Neuronal stem cell (in vitro differentiated cells): ENCODE data around the gene NTN5.
A peak's percentile ranks its signal among the peaks of the same experiment; 100 is the strongest.

Experiments
- DNase-seq: peaks from one replicate; pipeline ENCODE4 v3.0.0-alpha.2; 2013; ENCODE audit warnings: low spot score
- H2AFZ ChIP-seq: one replicate; pipeline ENCODE4 v1.6.1; 2013; ENCODE audit warnings: mild to moderate bottlenecking, low read length, inconsistent platforms
- H2AK5ac ChIP-seq: 2 replicates; pipeline ENCODE4 v1.6.1; 2013; ENCODE audit warnings: low read depth, mild to moderate bottlenecking, inconsistent platforms, low read length, moderate library complexity, mixed read lengths
- H2BK120ac ChIP-seq: 2 replicates; pipeline ENCODE4 v1.6.1; 2013; ENCODE audit warnings: low read depth, mild to moderate bottlenecking, inconsistent platforms, low read length, moderate library complexity, mixed read lengths
- H2BK12ac ChIP-seq: one replicate; pipeline ENCODE4 v1.6.1; 2013; ENCODE audit warnings: low read length, inconsistent platforms
- H2BK15ac ChIP-seq: 2 replicates; pipeline ENCODE4 v1.6.1; 2013; ENCODE audit warnings: mild to moderate bottlenecking, low read length, inconsistent platforms, mixed read lengths
- H2BK5ac ChIP-seq: one replicate; pipeline ENCODE4 v1.6.1; 2013; ENCODE audit warnings: inconsistent platforms, mild to moderate bottlenecking, low read length, moderate library complexity
- H3K14ac ChIP-seq: one replicate; pipeline ENCODE4 v1.6.1; 2013; ENCODE audit warnings: low read length, inconsistent platforms
- H3K18ac ChIP-seq: 2 replicates; pipeline ENCODE4 v1.6.1; 2013; ENCODE audit warnings: low read length, inconsistent platforms
- H3K23ac ChIP-seq: 2 replicates; pipeline ENCODE4 v1.6.1; 2013; ENCODE audit warnings: low read depth, mild to moderate bottlenecking, mixed read lengths, low read length, inconsistent platforms; ENCODE audit not compliant: poor library complexity
- H3K27ac ChIP-seq: replicated peaks from 3 replicates; pipeline ENCODE4 v1.5.1; 2013; ENCODE audit warnings: low read length, inconsistent platforms
- H3K27me3 ChIP-seq, 3 experiments: 2 replicates each; pipeline ENCODE4 v1.6.1; 2013; ENCODE audit warnings: low read length in 3 of 3, mild to moderate bottlenecking in 2 of 3, inconsistent platforms in 1 of 3, low read depth in 1 of 3, mixed read lengths in 1 of 3, moderate library complexity in 1 of 3; ENCODE audit not compliant: control insufficient read depth in 3 of 3, insufficient read depth in 3 of 3
- H3K36me3 ChIP-seq, 2 donors: replicated peaks in 1 of 2; 2 replicates each; pipeline ENCODE4 v1.6.1; 2013; ENCODE audit warnings: low read length in 2 of 2; ENCODE audit not compliant: control insufficient read depth in 2 of 2, insufficient read depth in 2 of 2
- H3K4ac ChIP-seq: 2 replicates; pipeline ENCODE4 v1.6.1; 2013; ENCODE audit warnings: inconsistent platforms, mild to moderate bottlenecking, low read length, moderate library complexity
- H3K4me1 ChIP-seq, 2 donors: 1 replicate in 1 of 2; 2 replicates in 1 of 2; pipeline ENCODE4 v1.6.1; 2013; ENCODE audit warnings: low read length in 2 of 2, low read depth in 1 of 2; ENCODE audit not compliant: control insufficient read depth in 2 of 2, insufficient read depth in 1 of 2
- H3K4me2 ChIP-seq: one replicate; pipeline ENCODE4 v1.6.1; 2013; ENCODE audit warnings: mild to moderate bottlenecking, low read length, inconsistent platforms; ENCODE audit not compliant: insufficient read depth, poor library complexity, severe bottlenecking
- H3K4me3 ChIP-seq, 2 donors: 2 replicates each; pipeline ENCODE4 v1.5.1; 2013; ENCODE audit warnings: low read length in 2 of 2, mild to moderate bottlenecking in 2 of 2, inconsistent platforms in 1 of 2, moderate library complexity in 1 of 2
- H3K79me1 ChIP-seq: one replicate; pipeline ENCODE4 v1.6.1; 2013; ENCODE audit warnings: low read depth, mild to moderate bottlenecking, inconsistent platforms, low read length, moderate library complexity
- H3K9ac ChIP-seq: one replicate; pipeline ENCODE4 v1.6.1; 2013; ENCODE audit warnings: mild to moderate bottlenecking, low read depth, low read length, inconsistent platforms; ENCODE audit not compliant: poor library complexity
- H3K9me3 ChIP-seq, 2 donors: replicated peaks in 1 of 2; 2 replicates each; pipeline versions ENCODE3 to v1.6.1; 2013; ENCODE audit warnings: low read length in 2 of 2, mild to moderate bottlenecking in 2 of 2, inconsistent platforms in 1 of 2, low read depth in 1 of 2, mixed read lengths in 1 of 2, moderate library complexity in 1 of 2; ENCODE audit not compliant: control insufficient read depth in 2 of 2, insufficient read depth in 1 of 2
- H4K8ac ChIP-seq: one replicate; pipeline ENCODE4 v1.6.1; 2013; ENCODE audit warnings: low read depth, mild to moderate bottlenecking, inconsistent platforms, low read length, moderate library complexity
- H4K91ac ChIP-seq: one replicate; pipeline ENCODE4 v1.6.1; 2013; ENCODE audit warnings: low read length, low read depth, mild to moderate bottlenecking, inconsistent platforms; ENCODE audit not compliant: poor library complexity
- WGBS, 2 donors: extraction: QIAGEN DNeasy Blood & Tissue Kit; methylation state at CpG; one replicate each; pipeline ENCODE4 v1.1.7; 2013; ENCODE audit warnings: missing lambda C conversion rate in 2 of 2, mixed read lengths in 1 of 2; ENCODE audit not compliant: insufficient read length in 2 of 2, insufficient replicate concordance in 1 of 2; ENCODE audit errors: extremely low coverage in 2 of 2; 5-methylcytosine and 5-hydroxymethylcytosine counted together

The NTN5 gene

GRCh38 chr19:48615231-48616040 lies 57.4 kb downstream of the NTN5 start:
- Histone ChIP-seq H3K79me1 (peaks cover 12% of the 10 kb centered on the region), H3K36me3 (peaks cover 27 to 34% of the 10 kb centered on the region in 2 donors), H3K27ac (peak overlapping the region; percentile 81), H3K4ac (no peak overlapping the region), H2BK120ac (no peak overlapping the region), H3K27me3 (no peaks in the 10 kb centered on the region), H2AK5ac (peak overlapping the region; percentile 97), H3K14ac (no peak overlapping the region), H3K23ac (peak overlapping the region; percentile 67), H3K9ac (peak overlapping the region; percentile 72), H3K4me3 (no peak overlapping the region), H3K9me3 (no peaks in the 10 kb centered on the region), H2AFZ (no peak overlapping the region), H2BK15ac (no peak overlapping the region), H2BK5ac (peak overlapping the region; percentile 84), H2BK12ac (no peak overlapping the region), H3K4me2 (no peak overlapping the region), H3K18ac (peak overlapping the region; percentile 52), H3K4me1 (peaks cover 8 to 27% of the 10 kb centered on the region in 2 donors), H4K8ac (no peak overlapping the region), H4K91ac (no peak overlapping the region)
- WGBS, 2 donors = no CpG with 5 or more reads among the region's 19 CpGs
- no peak for DNase-seq

GRCh38 chr19:48614436-48615230 lies 58.2 kb downstream of the NTN5 start, which contains the start of gene FAM83E:
TSS of gene FAM83E (minus strand) at chr19:48615076. CDS start at chr19:48613372, 1,704 bp downstream.
- Histone ChIP-seq H3K4me1 (peaks cover 8 to 27% of the 10 kb centered on the region in 2 donors), H2BK12ac (peak within 1 kb of the TSS; percentile 94), H2BK15ac (peak within 1 kb of the TSS; percentile 34), H3K27me3 (no peaks in the 10 kb centered on the region), H4K8ac (peak within 1 kb of the TSS; percentile 86), H3K9me3 (no peaks in the 10 kb centered on the region), H3K27ac (peak within 1 kb of the TSS; percentile 81), H3K4ac (peak within 1 kb of the TSS; percentile 53), H3K23ac (peak within 1 kb of the TSS; percentile 95), H3K4me2 (peak within 1 kb of the TSS; percentile 24), H3K18ac (peak within 1 kb of the TSS; percentile 89), H3K14ac (peak within 1 kb of the TSS; percentile 76), H2BK5ac (peak within 1 kb of the TSS; percentile 84), H3K36me3 (peaks cover 27 to 34% of the 10 kb centered on the region in 2 donors), H2AFZ (no peak within 1 kb of the TSS), H2BK120ac (peak within 1 kb of the TSS; percentile 72), H4K91ac (no peak within 1 kb of the TSS), H3K4me3 (no peak within 1 kb of the TSS), H3K79me1 (peaks cover 9% of the 10 kb centered on the region), H3K9ac (peak within 1 kb of the TSS; percentile 72), H2AK5ac (peak within 1 kb of the TSS; percentile 97)
- WGBS, 2 donors = no CpG with 5 or more reads among the region's 31 CpGs
- no peak for DNase-seq

- peak overlapping the region; percentile 81 for H3K27ac ChIP-seq
- H3K9ac ChIP-seq = peak overlapping the region; percentile 53
- H3K4me1 ChIP-seq = peaks cover 8 to 27% of the 10 kb centered on the region in 2 donors
- H3K4me3 ChIP-seq = no peak overlapping the region
- peaks cover 27 to 34% of the 10 kb centered on the region in 2 donors for H3K36me3 ChIP-seq
- peaks cover 9% of the 10 kb centered on the region for H3K79me1 ChIP-seq
- H3K4me2 ChIP-seq = no peak overlapping the region
- H3K27me3 ChIP-seq = no peaks in the 10 kb centered on the region
- no CpG with 5 or more reads among the region's 13 CpGs for WGBS, 2 donors
- H2BK120ac ChIP-seq = peak overlapping the region; percentile 72
- peak overlapping the region; percentile 94 for H2BK12ac ChIP-seq
- H3K18ac ChIP-seq = peak overlapping the region; percentile 89
- H3K4ac ChIP-seq = peak overlapping the region; percentile 53
- H3K23ac ChIP-seq = peak overlapping the region; percentile 95
- DNase-seq = no peak
- peak overlapping the region; percentile 76 for H3K14ac ChIP-seq
- H2BK5ac ChIP-seq = peak overlapping the region; percentile 77
- H4K8ac ChIP-seq = peak overlapping the region; percentile 86
- peak overlapping the region; percentile 97 for H2AK5ac ChIP-seq
- no peaks in the 10 kb centered on the region for H3K9me3 ChIP-seq
- H2BK15ac ChIP-seq = peak overlapping the region; percentile 34
- H2AFZ ChIP-seq = no peak overlapping the region
- H4K91ac ChIP-seq = no peak overlapping the region
These were observed 58.9 kb downstream of the NTN5 start for GRCh38 chr19:48613852-48614435.
